Kidney (tissue), 14 donors: Measurements from ENCODE around the gene SFXN5. TPM values are rescaled to one million over a fixed set of nuclear protein-coding genes. Genes with fewer than 3 reads are reported as not detected.

Experiments
- DNase-seq, 5 donors: peaks; one replicate each; pipeline ENCODE4 v3.0.0-alpha.2; 2013 to 2020
- FAIRE-seq: peaks from 2 replicates; lab custom pipeline; 2012; peaks lifted over from hg19 to GRCh38; lab: Jason Lieb, UNC
- H3K27ac ChIP-seq, 2 donors: one replicate each; pipeline ENCODE4 v1.7.0; 2013; ENCODE audit warnings: low read depth in 2 of 2, low read length in 2 of 2, inconsistent platforms in 1 of 2
- H3K27me3 ChIP-seq: one replicate; pipeline ENCODE4 v1.7.1; 2013; ENCODE audit warnings: low read length, inconsistent platforms; ENCODE audit not compliant: control insufficient read depth, insufficient read depth
- H3K36me3 ChIP-seq, 3 donors: one replicate each; pipeline versions ENCODE4 v1.7.0 to v1.7.1; 2013; ENCODE audit warnings: low read length in 3 of 3, control low read depth in 1 of 3, inconsistent platforms in 1 of 3; ENCODE audit not compliant: insufficient read depth in 3 of 3, control insufficient read depth in 2 of 3
- H3K4me1 ChIP-seq, 3 donors: one replicate each; pipeline versions ENCODE4 v1.7.0 to v1.7.1; 2013; ENCODE audit warnings: low read length in 3 of 3, inconsistent platforms in 1 of 3, low read depth in 1 of 3; ENCODE audit not compliant: control insufficient read depth in 2 of 3, insufficient read depth in 2 of 3
- H3K4me3 ChIP-seq, 3 donors: one replicate each; pipeline versions ENCODE4 v1.7.0 to v1.8.1; 2013; ENCODE audit warnings: low read length in 3 of 3, control low read depth in 1 of 3, inconsistent platforms in 1 of 3
- H3K9ac ChIP-seq, 3 donors: one replicate each; pipeline versions ENCODE4 v1.7.0 to v1.7.1; 2013; ENCODE audit warnings: low read length in 3 of 3, control low read depth in 1 of 3, inconsistent platforms in 1 of 3
- H3K9me3 ChIP-seq, 3 donors: one replicate each; pipeline versions ENCODE4 v1.7.0 to v1.7.1; 2013; ENCODE audit warnings: low read length in 3 of 3, control low read depth in 1 of 3, inconsistent platforms in 1 of 3; ENCODE audit not compliant: control insufficient read depth in 2 of 3, insufficient read depth in 1 of 3
- CTCF ChIP-seq: IDR thresholded peaks from 3 replicates; pipeline ENCODE4 v1.5.1; 2012; ENCODE audit warnings: mild to moderate bottlenecking, moderate library complexity, borderline replicate concordance; ENCODE audit not compliant: insufficient read depth; ENCODE audit errors: extremely low read depth
- intact Hi-C: fragments of 100-400 bp; cut with DNase I; formaldehyde crosslinking; loops from one replicate; pipeline ENCODE4 v1.11.1; 2022
- polyA plus RNA-seq: library from polyadenylated mRNA; stranded (reverse); fragments of 350-450 nt; fragmentation: Illumina TruSeq; extraction: RNeasy Lipid Tissue Mini Kit (QIAGEN cat#74804); gene quantifications from one replicate; pipeline ENCODE4 v1.2.3, GENCODE V29; 2014; ENCODE audit warnings: low read depth, low replicate concordance; ENCODE audit not compliant: insufficient read depth
- total RNA-seq: library from RNA; stranded (reverse); fragmentation: NEBNext Ultra II Directional; extraction: Animal tissue kit (Norgen Biotek cat#: 25700); gene quantifications from one replicate; pipeline ENCODE4 v1.2.1, GENCODE V29; 2021
- donor health status: control.
- donor health status: control.
- donor health status: control.
- donor health status: control.
- donor health status: control.
- donor health status: DM: yes; HTN: yes; CAD: no.
- donor health status: Normal renal cell carcinoma (clear cell type).

Gene SFXN5
- total and polyA plus RNA-seq, 2 donors from 2014 or later: 21.4 to 35.9 TPM

GRCh38 chr2:72895154-72895553 lies 176.4 kb downstream of the SFXN5 start:
- Histone ChIP-seq H3K9ac (no peak overlapping the region), H3K4me3 (no peak overlapping the region), H3K27me3 (peaks cover 6% of the 10 kb centered on the region), H3K4me1 (peaks cover 0 to 5% (median 0%) of the 10 kb centered on the region in 3 donors), H3K9me3 (no peaks in the 10 kb centered on the region), H3K36me3 (peaks cover 0 to 7% (median 5%) of the 10 kb centered on the region in 3 donors), H3K27ac (no peak overlapping the region)
- TF ChIP-seq CTCF: no peak
- DNase-seq (no peak), FAIRE-seq (no peak)
- intact Hi-C loops: loop anchor here (5.0 kb wide), 1 partner anchor 282 kb away; no protein-coding TSS in a partner anchor

GRCh38 chr2:72894514-72894913 lies 177.0 kb downstream of the SFXN5 start:
- no peak overlapping the region for H3K9ac ChIP-seq
- TF ChIP-seq CTCF: no peak
- peaks cover 0 to 11% (median 0%) of the 10 kb centered on the region in 3 donors for H3K4me1 ChIP-seq
- no peak overlapping the region for H3K4me3 ChIP-seq
- intact Hi-C loops: no loop called here
- H3K36me3 ChIP-seq: peaks cover 0 to 7% (median 5%) of the 10 kb centered on the region in 3 donors
- peaks cover 6% of the 10 kb centered on the region for H3K27me3 ChIP-seq
- no peak overlapping the region for H3K27ac ChIP-seq
- H3K9me3 ChIP-seq: no peaks in the 10 kb centered on the region
- DNase-seq (no peak), FAIRE-seq (no peak)

- DNase-seq (peak; percentile 71 to 76 (median 73)), FAIRE-seq (no peak)
- Histone ChIP-seq H3K36me3 (peaks cover 0 to 7% (median 5%) of the 10 kb centered on the region in 3 donors), H3K9ac (no peak overlapping the region), H3K27ac (no peak overlapping the region), H3K4me1 (peaks cover 0 to 16% (median 3%) of the 10 kb centered on the region in 3 donors), H3K27me3 (peaks cover 6% of the 10 kb centered on the region), H3K4me3 (no peak overlapping the region), H3K9me3 (no peaks in the 10 kb centered on the region)
- TF ChIP-seq CTCF: peak; percentile 64
- intact Hi-C loops: no loop called here
Measured at GRCh38 chr2:72893594-72894319, 177.8 kb downstream of the SFXN5 start.
